IMR-90 (cell line): Measurements from ENCODE around the gene APBB3. TPM values are rescaled to one million over a fixed set of nuclear protein-coding genes. Genes with fewer than 3 reads are reported as not detected.
A peak's percentile ranks its signal among the peaks of the same experiment; 100 is the strongest.

ENCODE experiments used
- BHLHE40 ChIP-seq: fragments of 150-350 bp; IDR thresholded peaks from 2 replicates; pipeline ENCODE4 v1.6.1; 2016; ENCODE audit warnings: mild to moderate bottlenecking, low read depth, low read length
- ELK1 ChIP-seq: fragments of 150-350 bp; IDR thresholded peaks from 2 replicates; pipeline ENCODE4 v1.6.1; 2016; ENCODE audit warnings: low read depth, mild to moderate bottlenecking, low read length, moderate library complexity, borderline replicate concordance
- polyA plus RNA-seq, 3 experiments: library from polyadenylated mRNA; depleted of rRNA; stranded (reverse); fragments of >200 nt; gene quantifications; 2 replicates each; pipeline ENCODE4 v1.2.3, GENCODE V29; 2012; ENCODE audit warnings: low replicate concordance in 1 of 3
- total RNA-seq: library from RNA; depleted of rRNA; stranded (reverse); fragments of >200 nt; gene quantifications from 2 replicates; pipeline ENCODE4 v1.2.3, GENCODE V29; 2012

The APBB3 gene
- total and polyA plus RNA-seq, 2 of the 4 experiments (the other 2 are of a cell fraction): 6.6 to 23.8 TPM

DNA sequence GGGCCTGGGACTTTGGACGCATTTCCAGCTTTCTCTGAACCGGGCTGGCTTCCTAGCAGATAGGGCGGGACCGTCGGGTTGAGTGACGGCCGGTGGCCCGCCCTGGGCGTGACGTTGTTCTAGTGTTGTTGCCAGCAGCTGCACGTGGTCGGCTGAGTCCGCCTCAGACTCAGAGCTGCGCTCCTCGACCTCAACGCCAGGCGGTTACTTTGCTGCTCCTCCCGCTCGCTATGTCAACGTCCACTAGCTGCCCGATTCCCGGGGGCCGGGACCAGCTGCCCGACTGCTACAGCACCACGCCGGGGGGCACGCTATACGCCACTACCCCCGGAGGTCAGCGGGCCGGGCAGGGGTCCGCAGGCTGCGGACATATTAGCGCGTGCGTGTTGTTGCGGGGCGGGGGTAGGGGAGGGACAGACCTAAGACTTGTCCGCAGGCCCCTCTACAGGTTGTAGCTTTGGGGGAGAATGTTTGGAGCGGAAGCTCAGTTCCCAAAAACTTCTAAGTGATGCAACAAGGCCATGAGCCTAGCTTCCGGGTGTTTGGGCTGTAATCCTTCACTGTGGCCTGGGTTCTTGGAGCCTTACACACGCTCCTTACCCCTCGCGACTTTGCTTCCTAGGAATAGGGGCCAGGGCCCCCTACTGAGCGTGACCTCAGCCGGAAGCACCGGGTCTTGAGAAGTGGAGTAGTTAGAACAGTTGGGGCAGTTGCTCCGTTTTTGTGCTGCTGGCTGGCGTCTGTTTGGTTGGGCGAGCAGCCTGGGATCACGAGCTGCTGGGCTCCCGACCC is 16.7 kb downstream of the APBB3 start, which contains the start of gene EIF4EBP3 (continued):
- no peak for TF ChIP-seq ELK1
- TF ChIP-seq BHLHE40: peak; percentile 62; the same call in 1 of the 2 replicates
